ENCODE results near the gene ARHGEF3. TPM values are rescaled to one million over a fixed set of nuclear protein-coding genes. Genes with fewer than 3 reads are reported as not detected.

ARHGEF3 gene
- total RNA-seq, 1 donor from 2014 or later: 4.2 TPM

GRCh38 chr3:56751056-56751707 lies 50.6 kb downstream of the ARHGEF3 start:
- peaks cover 13% of the 10 kb centered on the region for H3K36me3 Mint-ChIP-seq (ENCODE audit: low read depth)
- TF ChIP-seq, protein P1, sequence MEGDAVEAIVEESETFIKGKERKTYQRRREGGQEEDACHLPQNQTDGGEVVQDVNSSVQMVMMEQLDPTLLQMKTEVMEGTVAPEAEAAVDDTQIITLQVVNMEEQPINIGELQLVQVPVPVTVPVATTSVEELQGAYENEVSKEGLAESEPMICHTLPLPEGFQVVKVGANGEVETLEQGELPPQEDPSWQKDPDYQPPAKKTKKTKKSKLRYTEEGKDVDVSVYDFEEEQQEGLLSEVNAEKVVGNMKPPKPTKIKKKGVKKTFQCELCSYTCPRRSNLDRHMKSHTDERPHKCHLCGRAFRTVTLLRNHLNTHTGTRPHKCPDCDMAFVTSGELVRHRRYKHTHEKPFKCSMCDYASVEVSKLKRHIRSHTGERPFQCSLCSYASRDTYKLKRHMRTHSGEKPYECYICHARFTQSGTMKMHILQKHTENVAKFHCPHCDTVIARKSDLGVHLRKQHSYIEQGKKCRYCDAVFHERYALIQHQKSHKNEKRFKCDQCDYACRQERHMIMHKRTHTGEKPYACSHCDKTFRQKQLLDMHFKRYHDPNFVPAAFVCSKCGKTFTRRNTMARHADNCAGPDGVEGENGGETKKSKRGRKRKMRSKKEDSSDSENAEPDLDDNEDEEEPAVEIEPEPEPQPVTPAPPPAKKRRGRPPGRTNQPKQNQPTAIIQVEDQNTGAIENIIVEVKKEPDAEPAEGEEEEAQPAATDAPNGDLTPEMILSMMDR (conservative IDR thresholded peaks at IDR 0.05): no peak
- H3K4me3 Mint-ChIP-seq: no peak overlapping the region
- no peaks in the 10 kb centered on the region for H3K27me3 Mint-ChIP-seq (ENCODE audit: low read depth)
- peaks cover 6% of the 10 kb centered on the region for H3K9me3 Mint-ChIP-seq
- H3K27ac Mint-ChIP-seq (ENCODE audit: unreplicated experiment): no peak overlapping the region
- H3K4me1 Mint-ChIP-seq: peaks cover 39% of the 10 kb centered on the region
- DNase-seq (ENCODE audit: low read depth, low spot score): no peak

DNA sequence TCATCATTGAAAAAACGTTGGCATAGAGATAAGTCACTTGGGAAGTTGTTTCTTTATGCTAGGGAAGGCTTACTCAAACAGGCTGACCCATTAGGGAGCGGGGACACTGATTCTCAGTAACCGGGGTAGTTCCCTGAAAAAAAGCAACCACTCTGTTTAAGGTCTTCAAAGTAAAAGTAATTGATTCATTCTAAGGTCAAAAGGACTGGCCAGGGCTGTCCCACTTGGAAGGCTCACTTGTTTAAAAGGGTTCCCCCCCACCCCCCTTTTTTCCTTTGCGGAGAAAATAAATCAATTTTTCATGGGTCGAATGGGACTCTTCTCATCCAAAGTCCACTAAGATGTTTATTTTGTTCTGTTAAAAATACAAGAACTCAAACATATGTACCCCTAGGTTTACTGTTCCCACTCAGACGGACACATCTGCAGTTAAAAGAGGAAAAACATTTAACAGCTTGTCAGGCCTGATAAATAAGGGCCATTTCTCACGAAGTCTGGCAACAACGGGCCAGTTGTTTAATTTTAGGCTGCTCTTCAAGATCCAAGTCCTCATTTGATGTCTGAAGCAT lies 53.0 kb downstream of the ARHGEF3 start:
- TF ChIP-seq, protein P1 (conservative IDR thresholded peaks at IDR 0.05): no peak
- no peak for DNase-seq (ENCODE audit: low read depth, low spot score)
- H3K27ac Mint-ChIP-seq (ENCODE audit: unreplicated experiment): no peak overlapping the region
- peaks cover 9% of the 10 kb centered on the region for H3K36me3 Mint-ChIP-seq (ENCODE audit: low read depth)
- peaks cover 33% of the 10 kb centered on the region for H3K4me1 Mint-ChIP-seq
- H3K4me3 Mint-ChIP-seq: no peak overlapping the region
- H3K9me3 Mint-ChIP-seq: peaks cover 6% of the 10 kb centered on the region
- H3K27me3 Mint-ChIP-seq (ENCODE audit: low read depth): peaks cover 3% of the 10 kb centered on the region

DNA sequence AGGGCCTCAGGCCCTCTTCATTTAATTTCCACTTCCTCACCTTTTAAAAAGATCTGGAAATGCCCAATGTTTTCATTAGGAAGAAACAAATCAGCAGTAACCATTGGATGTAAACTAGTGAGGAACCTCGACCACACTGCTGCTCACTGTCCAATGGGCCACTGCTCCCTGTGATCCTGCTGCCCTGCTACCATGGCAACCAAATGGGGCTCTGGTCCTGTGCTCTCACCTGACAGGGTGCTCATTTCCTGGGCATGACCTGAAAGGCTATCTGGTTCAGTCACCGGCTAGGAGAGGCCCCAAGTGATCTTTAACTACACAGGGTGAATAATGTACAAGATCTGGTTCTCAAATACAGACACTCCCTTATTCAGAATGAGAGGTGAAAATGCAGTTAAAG lies 54.6 kb downstream of the ARHGEF3 start:
- no peak for DNase-seq (ENCODE audit: low read depth, low spot score)
- Mint-ChIP-seq H3K36me3 (ENCODE audit: low read depth) (peaks cover 9% of the 10 kb centered on the region), H3K4me1 (peaks cover 33% of the 10 kb centered on the region), H3K4me3 (no peak overlapping the region), H3K27ac (ENCODE audit: unreplicated experiment) (no peak overlapping the region), H3K27me3 (ENCODE audit: low read depth) (peaks cover 5% of the 10 kb centered on the region), H3K9me3 (peaks cover 6% of the 10 kb centered on the region)
- TF ChIP-seq, protein P1 (conservative IDR thresholded peaks at IDR 0.05): no peak

- no peak for DNase-seq (ENCODE audit: low read depth, low spot score)
- no peak overlapping the region for H3K4me3 Mint-ChIP-seq
- no peak overlapping the region for H3K27ac Mint-ChIP-seq (ENCODE audit: unreplicated experiment)
- no peaks in the 10 kb centered on the region for H3K36me3 Mint-ChIP-seq (ENCODE audit: low read depth)
- H3K4me1 Mint-ChIP-seq: peaks cover 18% of the 10 kb centered on the region
- TF ChIP-seq, protein P1 (conservative IDR thresholded peaks at IDR 0.05): no peak
- H3K9me3 Mint-ChIP-seq: peaks cover under 1% of the 10 kb centered on the region
- peaks cover 5% of the 10 kb centered on the region for H3K27me3 Mint-ChIP-seq (ENCODE audit: low read depth)
Observed at GRCh38 chr3:56744016-56744415, 57.7 kb downstream of the ARHGEF3 start.

DNA sequence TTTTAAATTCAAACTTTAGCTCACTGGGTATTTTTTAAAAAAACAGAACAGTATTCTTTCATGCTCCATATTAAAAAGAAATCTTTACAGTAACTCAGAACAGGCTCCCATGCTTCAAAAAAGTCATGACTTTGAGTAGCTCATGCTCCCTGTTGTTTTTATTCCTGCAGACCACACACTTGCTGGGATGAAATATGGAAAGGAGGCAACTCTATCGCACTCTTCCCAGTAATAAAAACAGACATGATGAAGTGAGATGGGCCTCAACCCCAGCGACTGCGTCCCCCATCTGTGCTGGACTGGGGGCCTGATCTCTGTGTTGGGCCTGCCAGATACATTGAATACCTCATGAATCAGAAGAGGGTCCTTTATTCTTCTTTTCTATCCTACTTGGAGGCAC lies 58.9 kb downstream of the ARHGEF3 start:
- H3K36me3 Mint-ChIP-seq (ENCODE audit: low read depth): no peaks in the 10 kb centered on the region
- peaks cover 8% of the 10 kb centered on the region for H3K4me1 Mint-ChIP-seq
- no peak for DNase-seq (ENCODE audit: low read depth, low spot score)
- H3K9me3 Mint-ChIP-seq: no peaks in the 10 kb centered on the region
- no peak overlapping the region for H3K27ac Mint-ChIP-seq (ENCODE audit: unreplicated experiment)
- peaks cover 5% of the 10 kb centered on the region for H3K27me3 Mint-ChIP-seq (ENCODE audit: low read depth)
- TF ChIP-seq, protein P1 (conservative IDR thresholded peaks at IDR 0.05): no peak
- no peak overlapping the region for H3K4me3 Mint-ChIP-seq

Measured in neural crest cell (in vitro differentiated cells).